Fibroblast of skin of scalp (primary cell): ENCODE results near the gene TRIM28.

ENCODE experiments used
- DNase-seq: peaks from one replicate; pipeline ENCODE4 v3.0.0-alpha.2; 2013

TRIM28 gene

DNA sequence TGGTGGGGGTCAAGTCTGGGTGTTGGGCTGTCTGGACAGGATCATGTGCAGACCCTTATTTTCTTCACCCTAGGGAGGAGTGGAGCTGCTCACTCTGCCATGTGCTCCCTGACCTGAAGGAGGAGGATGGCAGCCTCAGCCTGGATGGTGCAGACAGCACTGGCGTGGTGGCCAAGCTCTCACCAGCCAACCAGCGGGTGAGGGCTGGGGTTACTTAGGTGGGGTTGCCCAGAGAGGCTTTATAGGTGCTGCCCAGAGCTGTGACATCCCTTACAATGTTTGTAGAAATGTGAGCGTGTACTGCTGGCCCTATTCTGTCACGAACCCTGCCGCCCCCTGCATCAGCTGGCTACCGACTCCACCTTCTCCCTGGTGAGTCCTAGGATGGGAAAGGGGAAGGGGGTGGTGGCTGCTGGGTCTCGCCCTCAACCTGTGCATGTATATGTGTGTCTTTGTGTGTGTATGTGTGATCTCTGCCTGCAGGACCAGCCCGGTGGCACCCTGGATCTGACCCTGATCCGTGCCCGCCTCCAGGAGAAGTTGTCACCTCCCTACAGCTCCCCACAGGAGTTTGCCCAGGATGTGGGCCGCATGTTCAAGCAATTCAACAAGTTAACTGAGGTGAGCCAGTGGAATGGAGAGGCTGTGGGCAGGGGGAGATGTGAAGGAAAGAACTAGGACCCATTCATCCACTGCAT is 5.9 kb downstream of the TRIM28 start:
- DNase-seq: no peak

DNA sequence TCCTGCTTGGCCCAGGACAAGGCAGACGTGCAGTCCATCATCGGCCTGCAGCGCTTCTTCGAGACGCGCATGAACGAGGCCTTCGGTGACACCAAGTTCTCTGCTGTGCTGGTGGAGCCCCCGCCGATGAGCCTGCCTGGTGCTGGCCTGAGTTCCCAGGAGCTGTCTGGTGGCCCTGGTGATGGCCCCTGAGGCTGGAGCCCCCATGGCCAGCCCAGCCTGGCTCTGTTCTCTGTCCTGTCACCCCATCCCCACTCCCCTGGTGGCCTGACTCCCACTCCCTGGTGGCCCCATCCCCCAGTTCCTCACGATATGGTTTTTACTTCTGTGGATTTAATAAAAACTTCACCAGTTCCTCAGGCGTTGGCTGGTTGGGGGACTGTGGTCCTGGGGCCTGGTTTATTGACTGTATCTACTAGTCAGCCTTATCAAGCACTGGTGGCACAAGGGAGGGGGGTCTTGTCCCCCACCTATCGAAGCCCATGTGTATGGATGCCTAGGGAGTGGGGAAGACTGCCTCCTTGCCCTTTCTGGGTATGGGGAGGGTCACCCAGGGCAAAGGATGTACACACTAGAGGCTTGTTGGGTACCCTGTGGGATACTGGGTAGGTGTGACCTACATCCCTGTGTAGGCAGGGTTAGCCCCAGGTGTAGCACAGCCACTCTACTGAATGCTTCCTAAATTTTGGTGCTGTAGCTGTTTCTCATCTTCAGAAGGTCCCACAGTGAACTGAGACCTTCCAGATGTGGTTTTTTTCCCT is 6.7 kb downstream of the TRIM28 start:
- DNase-seq: no peak

DNA sequence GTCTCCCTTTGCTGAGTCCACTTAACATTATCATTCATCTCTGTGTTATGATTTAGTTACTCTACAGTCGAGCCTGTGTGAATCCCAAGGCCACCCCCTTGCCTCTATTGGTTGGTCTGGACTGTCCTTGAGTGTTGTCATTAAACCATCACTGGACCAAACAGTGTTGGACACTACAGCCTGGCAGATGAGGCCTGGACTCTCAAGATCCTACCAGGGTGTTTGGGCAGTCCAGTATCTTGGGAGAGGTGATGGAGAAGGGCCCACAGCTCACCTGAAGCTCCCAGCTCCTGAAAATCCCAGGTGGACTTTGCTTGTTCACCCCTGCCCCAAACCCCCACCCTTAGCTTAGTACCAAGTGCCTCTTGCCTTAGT is 7.2 kb downstream of the TRIM28 start:
- no peak for DNase-seq

DNA sequence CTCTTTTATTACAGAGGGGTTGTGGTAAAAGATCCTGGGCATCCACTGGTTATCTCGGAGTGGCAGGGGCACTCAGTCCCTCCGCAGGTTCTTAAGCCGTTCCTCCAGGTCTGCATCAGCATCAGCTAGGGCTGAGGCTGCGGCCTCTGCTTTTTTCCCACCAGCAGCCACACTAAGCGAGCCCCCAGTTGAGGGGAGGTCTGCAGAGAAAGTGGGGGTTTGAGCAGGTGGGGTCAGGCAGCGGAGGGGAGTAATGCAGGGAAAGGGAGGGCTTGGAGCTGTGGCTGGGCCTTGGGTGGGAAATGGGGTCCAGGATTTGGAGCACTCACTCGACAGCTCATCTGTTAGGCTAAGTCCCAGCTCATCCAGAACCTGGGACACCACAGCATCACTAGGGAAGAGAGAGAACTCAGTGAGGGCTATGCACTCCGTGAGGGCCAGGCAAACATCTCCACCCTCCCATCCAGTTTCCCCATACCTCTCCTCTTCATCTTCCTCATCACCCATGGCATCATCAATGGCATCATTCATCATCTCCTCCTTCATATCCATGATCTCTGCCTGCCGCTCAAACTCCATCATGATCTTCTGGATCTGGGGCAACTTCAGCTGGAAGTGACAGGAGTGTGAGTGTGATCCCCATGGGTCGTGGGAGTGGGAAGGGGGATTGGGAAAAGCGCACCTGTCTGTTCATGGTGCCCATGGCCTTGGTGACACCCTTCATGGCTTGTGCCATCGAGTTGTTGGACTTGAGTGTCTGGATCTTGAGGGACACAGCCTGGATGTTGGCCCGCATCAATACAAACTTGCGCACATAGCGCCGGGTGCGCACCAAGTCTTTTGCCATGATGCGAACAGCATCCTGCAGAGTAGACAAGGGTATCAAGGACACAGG is 8.0 kb downstream of the TRIM28 start:
- DNase-seq: no peak

DNA sequence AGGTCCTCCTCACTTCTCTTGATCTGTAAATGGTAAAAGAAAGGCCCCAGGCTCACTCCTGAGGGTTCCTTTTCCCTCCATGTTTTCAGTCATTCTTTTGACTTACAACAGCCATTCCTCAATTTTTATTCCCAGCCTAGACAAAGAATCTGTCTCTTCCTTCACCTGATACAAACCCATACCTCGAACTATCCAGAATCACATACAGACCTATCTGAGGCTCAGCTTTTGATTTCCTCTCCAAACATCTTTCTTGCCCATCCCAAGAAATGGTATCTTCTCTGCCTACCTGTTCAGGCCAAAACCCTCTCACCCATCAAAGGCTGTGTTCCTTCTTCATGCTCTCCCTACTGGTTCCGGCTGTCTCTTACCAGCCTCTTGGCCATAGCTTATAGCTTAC is 8.8 kb downstream of the TRIM28 start:
- no peak for DNase-seq

DNA sequence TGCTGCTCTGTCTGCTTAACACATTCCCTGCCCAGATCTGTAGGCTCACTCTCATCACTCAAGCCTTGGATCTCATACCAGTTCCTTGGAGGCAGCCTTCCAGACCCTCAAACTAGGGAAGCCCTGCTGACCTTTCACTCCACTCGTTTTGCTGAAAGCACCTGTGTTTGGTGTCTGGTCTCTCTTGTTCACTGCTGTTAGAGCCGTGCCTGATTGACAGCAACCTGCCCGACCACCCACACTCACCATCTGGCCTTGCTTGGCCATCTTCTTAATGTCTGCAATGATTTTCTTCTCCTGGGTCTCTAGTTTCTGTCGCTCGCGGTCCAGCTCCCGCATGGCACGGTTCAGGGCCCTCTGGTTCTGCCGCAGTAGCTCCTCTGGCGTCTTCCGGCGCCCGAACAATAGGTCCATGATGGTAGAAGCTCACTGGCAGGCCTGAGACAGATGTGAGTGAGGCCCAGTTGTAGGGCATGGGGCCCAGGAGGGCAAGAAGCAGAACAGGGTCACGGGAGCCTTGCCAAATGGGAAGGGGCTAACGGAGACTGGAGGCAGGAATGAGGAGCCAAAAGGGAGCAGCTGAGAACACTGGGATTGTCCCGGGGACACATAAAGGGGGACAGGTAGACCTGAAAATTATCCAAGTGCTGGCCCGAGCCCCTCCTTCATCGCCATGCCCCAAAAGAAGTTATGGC is 10.1 kb downstream of the TRIM28 start:
- no peak for DNase-seq

DNA sequence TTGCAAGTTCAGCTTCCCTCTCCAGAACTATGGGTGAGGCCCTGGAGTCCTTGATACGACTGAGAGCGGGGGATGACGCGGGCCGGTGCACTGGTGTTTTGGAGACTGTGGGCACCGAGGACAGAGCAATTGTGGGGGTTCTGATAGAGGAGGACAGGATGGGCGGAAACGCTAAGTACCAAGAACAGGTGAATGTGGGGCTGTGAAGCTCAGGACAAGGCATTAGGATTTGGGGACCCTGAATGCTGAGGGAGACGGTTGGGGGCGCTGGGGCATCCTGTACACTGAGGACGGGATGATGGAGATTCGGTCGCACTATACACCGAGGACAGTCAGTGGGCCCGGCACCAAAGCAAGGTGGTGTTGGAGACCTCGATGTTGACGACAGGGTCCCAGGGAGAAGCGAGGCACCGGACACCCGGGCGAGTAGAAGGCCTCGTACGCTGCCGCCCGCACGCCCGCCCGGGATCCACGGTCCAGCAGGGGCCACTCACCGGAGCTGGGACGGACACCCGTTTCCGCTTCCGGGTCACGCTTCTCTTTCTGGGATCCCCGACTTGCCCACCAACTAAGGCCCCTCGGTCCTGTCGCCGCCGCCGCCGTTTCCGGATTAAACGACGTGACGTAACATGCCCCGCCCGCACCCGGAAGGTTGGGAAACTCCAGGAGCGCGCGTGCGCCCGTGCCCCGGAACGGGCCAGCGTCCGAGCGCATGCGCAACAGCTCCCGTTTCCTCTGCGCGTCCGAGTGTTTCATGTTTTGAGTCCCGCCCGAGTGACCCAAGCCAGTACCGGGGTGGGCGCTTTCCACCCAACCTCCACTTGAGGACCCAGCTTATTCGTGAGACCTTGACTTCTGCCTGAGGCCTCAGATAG is 10.9 kb downstream of the TRIM28 start, which contains the start of gene CHMP2A:
CHMP2A (minus strand) TSS at position 612 of the 875 bp plus-strand sequence. CDS start 893 bp downstream, outside the sequence.
- peak; percentile 98 for DNase-seq

DNA sequence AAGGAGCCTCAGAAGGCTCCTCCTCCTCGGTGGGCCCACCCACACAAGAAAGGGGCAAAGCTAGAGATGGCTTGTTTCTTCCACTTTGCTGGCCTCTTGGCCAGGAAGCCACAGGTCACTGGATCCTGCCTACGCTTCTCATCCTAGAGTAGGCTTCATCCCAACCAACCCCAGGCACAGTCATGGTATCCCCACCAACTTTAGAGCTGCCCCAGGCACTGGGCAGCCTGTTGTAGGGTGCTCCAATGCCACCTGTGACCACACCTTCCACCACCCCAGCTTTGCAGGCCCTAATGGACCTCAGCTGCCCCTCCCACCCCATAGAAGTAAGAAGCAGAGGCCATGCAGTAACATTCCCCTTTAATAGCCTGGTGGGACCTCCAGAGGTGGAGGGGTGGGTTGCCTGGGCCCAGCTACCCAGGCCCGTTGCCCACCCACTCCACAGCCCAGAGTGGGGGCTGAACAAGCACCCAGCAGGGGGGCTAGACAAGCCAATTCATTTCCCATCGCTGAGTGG is 11.6 kb downstream of the TRIM28 start:
- no peak for DNase-seq

DNA sequence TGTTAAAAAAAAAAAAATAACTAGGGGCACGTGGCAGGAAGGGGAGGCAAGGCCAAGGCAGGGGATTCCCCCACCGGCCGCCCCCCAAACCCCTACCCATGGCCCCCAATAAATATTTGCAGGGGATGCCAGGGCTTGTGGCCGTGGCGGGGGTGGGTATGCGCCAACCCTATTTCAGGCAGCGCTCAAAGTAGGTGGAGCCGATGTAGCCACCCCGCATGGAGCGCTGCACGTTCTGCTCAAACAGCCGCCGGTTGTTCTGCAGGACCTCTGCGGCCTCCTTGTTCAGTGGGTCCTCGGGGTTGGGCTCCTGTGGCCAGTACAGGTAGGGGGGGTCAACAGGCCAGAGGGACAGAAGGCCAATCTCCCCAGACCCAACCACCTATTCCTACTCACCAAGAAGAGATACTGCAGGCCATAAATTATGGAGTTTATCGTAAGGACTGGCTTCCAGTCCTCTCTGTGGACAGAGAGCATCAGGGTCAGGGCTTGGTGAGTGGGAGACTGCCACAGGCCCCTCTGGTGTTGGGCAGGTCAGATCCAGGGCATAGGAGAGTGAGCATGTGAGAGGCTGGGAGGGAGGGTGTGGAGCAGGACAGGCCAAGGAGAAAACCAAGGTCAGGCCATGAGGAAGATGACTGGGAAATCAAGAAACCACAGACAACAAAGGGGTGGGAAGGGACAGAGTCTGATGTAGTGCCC is 12.2 kb downstream of the TRIM28 start:
- no peak for DNase-seq

DNA sequence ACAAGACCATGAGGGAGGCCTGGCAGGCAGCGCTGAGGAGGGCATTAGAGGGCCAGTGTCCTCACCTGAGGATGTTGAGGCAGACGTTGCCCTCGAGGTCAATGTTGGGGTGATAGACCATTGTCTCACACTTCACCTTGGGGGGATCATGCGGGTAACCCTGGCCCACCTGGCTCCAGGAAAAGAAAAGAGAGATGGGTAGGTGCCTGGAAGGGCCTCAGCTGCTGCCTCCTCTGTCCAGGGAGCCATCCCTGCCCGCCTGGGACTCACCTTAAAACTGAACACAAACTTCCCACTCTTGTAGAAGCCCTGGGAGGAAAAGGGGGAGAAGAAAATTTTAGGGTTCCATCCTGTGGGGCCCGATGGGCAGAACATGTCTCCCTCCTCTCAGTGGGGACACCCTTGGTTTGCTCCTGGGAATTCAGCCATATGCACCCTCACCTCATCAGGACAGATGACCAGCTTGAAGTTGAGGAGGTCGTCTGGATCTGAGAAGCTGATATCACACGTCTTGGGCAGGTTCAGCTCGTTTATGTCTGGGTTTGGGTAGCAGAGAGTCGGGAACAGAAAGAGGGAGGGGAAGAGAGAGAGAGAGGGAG is 12.9 kb downstream of the TRIM28 start:
- DNase-seq: no peak

DNA sequence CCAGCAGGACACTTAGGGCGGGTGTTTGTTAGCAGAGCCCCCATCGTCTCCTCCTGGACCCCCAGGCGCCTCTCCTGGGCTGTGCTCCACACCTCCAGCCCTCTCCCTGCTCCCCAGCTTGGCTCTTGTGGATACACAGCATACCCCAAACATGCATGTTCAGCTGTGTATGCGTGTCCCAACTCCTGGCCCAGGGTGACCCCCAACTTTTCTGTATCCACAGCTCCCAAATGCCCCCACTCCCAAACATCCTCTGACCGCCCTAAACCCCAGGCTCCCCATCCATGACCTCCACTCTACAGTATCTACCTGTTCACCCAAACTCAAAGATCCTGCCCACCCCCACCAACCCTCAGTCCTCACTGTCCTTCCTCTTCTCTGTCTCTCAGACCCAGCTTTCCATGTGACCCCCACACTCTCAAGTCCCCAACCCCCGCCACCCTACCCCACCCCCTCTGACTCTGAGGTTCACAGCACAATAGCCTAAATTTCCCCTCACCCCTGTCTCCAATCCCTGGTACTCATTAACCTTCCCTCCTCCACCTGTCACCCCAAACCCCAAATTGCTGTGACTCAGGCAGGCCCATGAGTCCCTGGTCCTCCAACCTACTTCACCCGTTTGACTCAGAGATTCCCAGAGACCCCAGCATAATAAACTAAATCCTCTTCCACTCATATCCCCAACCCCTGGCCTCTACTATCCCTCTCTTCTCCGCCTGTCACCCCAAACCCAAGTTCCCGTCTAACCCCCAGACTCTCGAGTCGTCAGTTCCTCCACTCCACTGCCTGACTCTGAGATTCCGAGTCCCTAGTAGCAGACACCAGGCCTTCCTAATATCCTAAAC is 13.6 kb downstream of the TRIM28 start:
- DNase-seq: no peak

DNA sequence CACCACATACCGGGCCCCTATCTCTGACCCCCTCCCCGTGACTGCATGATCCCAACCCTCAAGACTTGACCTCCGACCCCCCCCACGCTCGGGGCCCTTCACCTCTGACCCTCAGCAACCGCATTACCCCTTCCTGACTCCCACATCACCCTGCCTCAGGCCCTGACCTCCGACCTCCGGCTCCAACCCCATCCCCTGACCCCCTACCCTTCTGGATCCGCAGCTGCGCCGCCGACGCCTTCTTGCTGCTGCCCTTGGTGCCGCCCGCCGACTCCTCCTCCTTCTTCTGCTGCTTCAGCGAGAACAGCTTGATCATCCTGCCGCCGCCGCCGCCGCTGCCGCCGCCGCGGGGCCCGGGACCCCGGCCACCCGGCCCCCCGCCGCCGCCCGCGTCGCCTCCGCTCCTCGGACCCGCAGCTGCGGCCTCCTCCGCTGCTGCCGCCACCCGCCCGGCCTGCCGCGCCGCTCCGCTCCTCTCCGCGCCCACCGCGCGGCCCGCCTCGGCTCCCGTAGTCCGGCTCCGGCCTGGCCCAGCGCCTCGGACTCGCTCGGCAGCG is 14.3 kb downstream of the TRIM28 start, which contains the start of gene UBE2M:
UBE2M (minus strand) TSS at position 546 of the 557 bp plus-strand sequence; CDS start at position 316, 230 bp downstream.
- no peak for DNase-seq

DNA sequence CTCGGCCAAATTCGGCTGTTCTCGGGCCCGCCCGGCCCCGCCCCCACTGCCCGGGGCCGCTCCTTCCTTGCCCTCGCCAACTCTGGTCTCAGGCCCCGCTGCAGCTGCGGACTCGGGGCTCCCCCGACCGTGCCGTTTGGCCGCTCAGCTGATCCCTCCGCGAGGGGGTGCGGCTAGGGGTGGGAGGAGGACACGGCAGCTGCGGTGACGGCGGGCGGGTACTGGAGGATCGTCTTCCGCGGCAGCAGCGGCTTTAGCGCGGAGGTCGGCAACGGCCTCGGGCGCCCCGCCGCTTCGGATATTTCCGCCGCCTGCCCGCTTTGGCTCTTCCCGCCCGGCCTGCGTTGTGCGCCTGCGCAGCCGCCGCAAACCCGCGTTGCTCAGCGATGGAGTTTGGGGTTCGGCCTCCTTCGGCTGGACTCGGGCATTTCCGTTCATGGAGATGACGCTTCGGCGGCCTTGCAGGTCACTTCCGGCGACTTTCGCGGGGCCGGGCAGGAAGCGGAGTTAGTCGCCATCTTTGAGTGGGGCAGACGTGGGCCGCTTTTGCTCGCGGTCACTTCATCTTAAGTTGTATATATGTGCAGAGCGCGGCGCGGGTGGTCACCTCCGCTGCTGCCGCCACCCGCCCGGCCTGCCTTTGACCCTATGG is 14.9 kb downstream of the TRIM28 start:
- peak; percentile 99 for DNase-seq

DNA sequence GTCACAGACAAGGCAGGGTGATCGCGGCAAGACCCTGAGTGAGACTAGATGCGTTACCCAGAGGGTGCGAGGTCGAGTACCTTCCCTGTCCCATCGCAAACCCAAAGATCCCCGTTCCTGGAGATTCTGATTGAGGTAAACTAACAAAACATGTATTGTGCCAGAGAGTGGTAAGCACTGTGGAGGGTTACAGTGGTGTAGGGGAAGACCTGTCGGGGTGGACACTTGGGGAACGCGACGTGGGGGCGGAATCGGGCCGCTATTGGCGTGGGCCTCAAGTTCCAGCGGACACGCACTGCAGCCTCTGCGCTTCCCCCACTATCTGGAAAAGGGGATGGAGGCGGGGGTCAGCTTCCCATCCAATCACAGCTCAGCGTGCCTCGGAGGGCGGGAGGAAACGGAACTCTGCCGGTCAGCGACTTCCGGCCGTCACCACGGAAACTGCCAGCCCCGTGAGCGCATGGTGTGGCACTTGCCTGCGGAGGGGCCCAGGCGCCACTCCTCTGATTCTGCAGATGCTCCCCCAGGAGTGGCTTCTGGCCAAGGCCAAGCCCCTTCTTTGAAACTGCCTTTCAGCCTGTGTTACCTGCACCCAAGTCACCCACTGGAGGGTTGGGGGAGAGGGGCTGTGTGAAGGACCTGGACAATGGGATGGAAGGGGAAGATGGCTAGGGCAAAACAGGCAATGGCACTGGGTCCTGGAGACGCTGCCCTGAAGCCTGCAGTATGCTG is 15.6 kb downstream of the TRIM28 start:
- DNase-seq: peak; percentile 93

DNA sequence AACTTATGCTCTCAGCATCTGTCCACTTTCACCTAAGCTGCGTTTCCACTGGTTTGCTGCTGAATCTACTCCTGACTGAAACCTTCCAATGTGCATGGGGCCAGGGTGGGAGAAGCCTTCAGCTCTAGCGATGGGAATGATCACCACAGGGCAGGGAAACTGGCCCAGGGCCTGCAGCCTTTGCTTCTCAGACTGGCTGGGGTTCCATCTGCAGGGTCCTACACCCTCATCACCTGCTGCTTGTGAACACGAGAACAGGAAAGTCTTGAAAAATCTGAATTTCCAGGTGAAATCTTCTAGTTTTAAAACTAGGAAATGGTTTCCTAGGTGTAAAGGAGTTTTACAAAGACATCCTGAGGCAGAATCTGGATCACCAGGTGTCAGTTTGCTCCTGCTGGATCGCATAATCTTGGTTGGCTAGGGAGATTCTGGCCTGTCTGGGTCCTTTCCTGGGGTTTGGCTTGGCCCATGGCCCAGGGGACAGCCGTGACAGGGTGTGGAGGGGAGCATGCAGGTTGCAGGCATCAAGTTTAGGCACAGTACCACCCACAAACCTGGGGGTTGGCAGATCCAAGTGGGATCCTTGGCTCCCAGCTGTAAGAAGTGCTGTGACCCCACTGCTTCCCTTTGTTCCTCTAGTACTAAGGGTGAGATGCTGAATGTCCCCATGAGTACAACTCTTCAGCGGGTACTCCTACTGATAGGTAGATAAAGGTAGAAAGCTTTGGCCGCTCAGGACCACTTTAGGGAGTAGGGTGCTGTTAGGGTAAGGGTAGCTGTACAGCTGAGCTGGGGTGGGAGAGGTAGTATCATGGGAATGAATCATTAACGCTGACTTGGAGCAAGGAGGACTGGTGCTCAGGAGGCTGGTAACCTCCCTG is 16.4 kb downstream of the TRIM28 start:
- DNase-seq: no peak

DNA sequence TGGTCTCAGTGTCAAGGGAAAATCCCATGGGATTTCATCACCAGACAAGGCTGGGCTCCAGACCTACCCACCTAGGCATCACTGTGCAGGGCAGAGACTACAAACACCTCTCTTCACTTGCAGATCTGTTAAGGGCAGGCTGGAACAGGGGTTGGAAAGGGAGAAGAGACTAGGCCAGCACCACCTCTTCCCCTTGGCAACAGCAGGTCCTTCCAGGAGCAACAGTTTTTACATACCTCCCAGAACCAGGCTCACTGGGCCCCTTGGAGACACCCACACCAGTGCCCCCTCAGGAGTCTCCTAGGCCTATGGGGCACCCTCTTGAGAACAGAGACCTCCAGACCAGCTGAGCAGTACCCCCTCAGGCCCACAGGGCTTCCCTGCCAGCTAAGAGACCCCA is 17.1 kb downstream of the TRIM28 start:
- DNase-seq: no peak
